ENCODE data around the gene ITPKC.

ITPKC gene

GRCh38 chr19:40690050-40690692, 26.7 kb upstream of the ITPKC start, which contains the start of gene NUMBL:
Gene NUMBL (minus strand): TSS chr19:40690651. CDS start chr19:40690483, 168 bp downstream.
- FAIRE-seq (no peak), DNase-seq (ENCODE audit: low spot score) (no peak)

- peak; percentile 71 for DNase-seq (ENCODE audit: low spot score)
- FAIRE-seq = no peak
Observed at GRCh38 chr19:40690693-40691420, 26.1 kb upstream of the ITPKC start.

- no peak for FAIRE-seq
Observed at GRCh38 chr19:40691421-40692211, 25.3 kb upstream of the ITPKC start.

GRCh38 chr19:40692212-40692551, 24.7 kb upstream of the ITPKC start:
- no peak for FAIRE-seq
- no peak for DNase-seq (ENCODE audit: low spot score)

More at GRCh38 chr19:40691421-40692211, 25.3 kb upstream of the ITPKC start:
- DNase-seq (ENCODE audit: low spot score) = no peak

- no peak for DNase-seq (ENCODE audit: low spot score)
- no peak for FAIRE-seq
Observed at GRCh38 chr19:40693150-40693788, 23.6 kb upstream of the ITPKC start.

- DNase-seq (ENCODE audit: low spot score) (no peak), FAIRE-seq (no peak)
Observed at GRCh38 chr19:40693896-40694295, 23.0 kb upstream of the ITPKC start.

GRCh38 chr19:40695881-40696280, 21.0 kb upstream of the ITPKC start:
- FAIRE-seq (no peak), DNase-seq (ENCODE audit: low spot score) (no peak)

GRCh38 chr19:40697007-40697406, 19.9 kb upstream of the ITPKC start:
- DNase-seq (ENCODE audit: low spot score) (no peak), FAIRE-seq (no peak)

- no peak for FAIRE-seq
Observed at GRCh38 chr19:40700083-40700482, 16.8 kb upstream of the ITPKC start.

GRCh38 chr19:40701758-40702157, 15.2 kb upstream of the ITPKC start:
- no peak for FAIRE-seq

More at GRCh38 chr19:40700083-40700482, 16.8 kb upstream of the ITPKC start:
- no peak for DNase-seq (ENCODE audit: low spot score)

GRCh38 chr19:40702337-40703012, 14.4 kb upstream of the ITPKC start:
- DNase-seq (ENCODE audit: low spot score) = no peak
- FAIRE-seq = no peak

More at GRCh38 chr19:40701758-40702157, 15.2 kb upstream of the ITPKC start:
- DNase-seq (ENCODE audit: low spot score) = no peak

GRCh38 chr19:40703029-40703755, 13.7 kb upstream of the ITPKC start:
- no peak for DNase-seq (ENCODE audit: low spot score)
- no peak for FAIRE-seq

GRCh38 chr19:40704491-40705361, 12.2 kb upstream of the ITPKC start:
- DNase-seq (ENCODE audit: low spot score) (no peak), FAIRE-seq (no peak)

GRCh38 chr19:40705362-40705651, 11.6 kb upstream of the ITPKC start:
- FAIRE-seq = no peak
- DNase-seq (ENCODE audit: low spot score) = no peak

GRCh38 chr19:40705950-40706619, 10.8 kb upstream of the ITPKC start:
- FAIRE-seq (no peak), DNase-seq (ENCODE audit: low spot score) (no peak)

GRCh38 chr19:40707615-40708014, 9.3 kb upstream of the ITPKC start:
- FAIRE-seq (no peak), DNase-seq (ENCODE audit: low spot score) (no peak)

GRCh38 chr19:40709817-40710216, 7.1 kb upstream of the ITPKC start:
- FAIRE-seq (no peak), DNase-seq (ENCODE audit: low spot score) (no peak)

- FAIRE-seq = no peak
- no peak for DNase-seq (ENCODE audit: low spot score)
Observed at GRCh38 chr19:40713939-40714338, 3.0 kb upstream of the ITPKC start.
